GM18499 (cell line): ENCODE measurements around the gene EMX1.

Experiments used
- ATAC-seq: cut with Tn5 transposase; IDR thresholded peaks from one replicate; pipeline ENCODE4 v1.9.1; 2021; ENCODE audit warnings: moderate number of reproducible peaks; ENCODE audit not compliant: insufficient read depth, unreplicated experiment

Gene EMX1

DNA sequence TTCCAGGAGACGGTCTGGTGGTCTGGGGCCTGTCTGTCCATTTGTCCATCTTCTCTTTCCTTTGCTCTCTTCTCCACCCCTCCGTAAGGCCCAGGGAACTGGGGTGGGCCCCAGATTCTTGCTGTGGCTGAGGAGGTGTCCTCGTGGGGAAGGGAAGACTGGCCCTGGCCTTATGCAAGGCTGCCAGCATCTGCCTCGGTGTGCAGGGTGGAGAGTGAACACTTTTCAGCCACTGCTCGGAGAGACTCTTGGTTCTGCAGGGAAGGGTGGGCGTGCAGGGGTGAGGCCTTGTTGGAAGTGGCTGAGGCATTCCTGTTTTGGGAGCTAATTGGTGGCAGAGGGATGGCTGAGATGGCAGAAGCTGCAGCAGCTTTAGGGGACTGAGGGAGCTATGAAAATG is 23.0 kb downstream of the EMX1 start:
- ATAC-seq = no peak

DNA sequence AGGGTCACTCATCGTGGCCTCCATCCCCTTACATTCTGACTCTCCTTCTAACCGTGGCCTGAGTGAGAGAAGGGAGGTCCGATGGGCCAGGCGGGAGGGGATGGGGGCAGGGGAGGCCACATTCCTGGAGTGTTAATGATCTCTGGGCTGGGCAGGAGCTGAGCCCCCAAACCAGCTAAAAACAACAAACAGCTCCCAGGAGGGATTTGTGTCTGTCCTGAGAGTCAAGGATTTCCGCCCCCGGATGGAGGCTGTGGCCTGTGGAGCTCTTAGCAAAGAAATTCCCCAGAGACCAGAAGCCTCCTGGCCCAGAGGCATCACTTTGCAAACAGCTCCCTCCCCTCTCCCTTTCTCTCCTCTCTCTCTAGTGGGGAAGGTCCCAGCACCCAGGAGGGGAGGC is 23.5 kb downstream of the EMX1 start:
- no peak for ATAC-seq

DNA sequence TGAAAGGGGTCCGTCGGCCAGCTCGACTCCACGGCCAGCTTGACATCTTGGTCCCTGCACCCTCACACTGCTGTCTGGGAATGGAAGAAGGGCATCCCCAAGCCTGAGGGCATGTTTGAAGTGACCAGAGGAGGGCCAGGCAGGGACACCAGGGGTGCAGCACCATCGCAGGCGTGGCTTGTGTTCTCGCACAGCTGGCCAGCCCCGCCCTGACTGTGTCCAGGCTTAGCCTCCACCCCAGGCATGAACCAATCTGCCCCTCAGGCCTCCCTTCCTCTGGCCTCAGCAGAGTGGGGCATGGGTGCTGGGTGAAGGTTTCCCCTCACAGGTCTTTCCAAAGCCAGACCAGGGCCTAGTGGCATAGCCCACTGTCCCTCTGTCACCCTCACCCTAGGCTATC is 25.0 kb downstream of the EMX1 start:
- no peak for ATAC-seq

DNA sequence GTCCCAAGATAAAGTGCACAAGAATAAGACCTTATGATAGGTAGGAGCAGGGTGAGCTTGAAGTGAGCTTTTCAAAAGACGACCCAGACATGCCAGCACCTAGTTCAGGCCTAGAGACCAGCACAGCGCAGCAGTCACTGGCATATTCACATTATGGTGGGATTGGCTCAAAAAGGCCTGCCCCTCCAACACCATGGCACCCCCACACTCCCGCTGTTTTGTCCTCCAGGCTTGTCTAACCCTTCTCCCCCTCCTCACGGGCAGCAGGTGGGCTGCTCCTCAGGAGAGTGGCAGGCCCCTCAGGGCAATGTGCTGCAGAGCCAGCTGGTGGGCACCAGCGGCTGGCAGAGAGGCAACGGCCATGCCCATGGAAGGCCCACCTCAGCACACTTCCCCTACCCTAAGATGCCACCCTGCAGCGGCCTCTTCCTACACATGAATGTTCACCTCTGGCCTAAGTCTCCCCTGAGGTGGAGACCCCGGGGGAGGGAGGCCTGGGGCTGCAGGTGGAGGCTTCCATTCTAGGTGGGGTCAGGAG is 25.6 kb downstream of the EMX1 start:
- ATAC-seq = no peak

DNA sequence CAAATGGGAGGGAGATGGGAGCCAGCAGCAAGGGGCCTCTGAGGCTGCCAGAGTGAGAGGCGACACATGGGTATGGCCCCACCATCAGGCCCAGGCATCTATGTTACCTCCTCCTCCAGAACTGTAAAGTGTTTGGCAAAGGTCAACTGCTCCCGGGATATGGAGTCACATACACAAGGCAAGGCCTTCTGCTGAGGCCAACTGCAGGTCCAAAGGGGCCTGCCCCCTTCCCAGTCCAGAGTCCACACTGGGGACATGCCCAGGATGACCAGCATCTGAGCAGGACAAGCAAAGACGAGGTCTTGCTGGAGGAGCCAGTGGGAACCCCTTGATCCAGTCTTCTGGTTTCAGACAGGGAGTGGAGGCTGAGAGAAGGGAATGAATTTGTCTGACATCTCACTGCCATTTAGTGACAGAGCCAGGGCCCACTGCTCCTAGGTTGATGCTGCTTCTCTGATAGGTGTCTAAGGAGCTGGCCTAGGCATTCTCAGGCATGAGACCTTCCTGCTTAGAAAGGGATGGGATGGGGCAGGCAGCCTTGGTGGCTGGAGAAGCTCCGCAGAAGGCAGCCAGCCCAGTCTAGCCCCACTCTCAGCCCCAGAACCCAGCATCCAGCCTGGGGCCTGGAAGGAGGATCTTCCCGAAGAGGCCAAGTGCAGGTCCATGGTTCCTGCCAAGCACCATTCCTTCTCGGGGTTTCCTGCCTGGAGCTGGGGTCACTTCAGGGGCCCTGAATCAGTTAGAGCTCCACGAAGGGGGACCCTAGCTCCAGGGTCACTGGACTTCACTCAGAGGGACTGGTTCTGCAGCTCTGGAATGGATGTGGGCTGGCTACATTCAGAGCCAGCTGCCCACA is 26.4 kb downstream of the EMX1 start:
- ATAC-seq = no peak

DNA sequence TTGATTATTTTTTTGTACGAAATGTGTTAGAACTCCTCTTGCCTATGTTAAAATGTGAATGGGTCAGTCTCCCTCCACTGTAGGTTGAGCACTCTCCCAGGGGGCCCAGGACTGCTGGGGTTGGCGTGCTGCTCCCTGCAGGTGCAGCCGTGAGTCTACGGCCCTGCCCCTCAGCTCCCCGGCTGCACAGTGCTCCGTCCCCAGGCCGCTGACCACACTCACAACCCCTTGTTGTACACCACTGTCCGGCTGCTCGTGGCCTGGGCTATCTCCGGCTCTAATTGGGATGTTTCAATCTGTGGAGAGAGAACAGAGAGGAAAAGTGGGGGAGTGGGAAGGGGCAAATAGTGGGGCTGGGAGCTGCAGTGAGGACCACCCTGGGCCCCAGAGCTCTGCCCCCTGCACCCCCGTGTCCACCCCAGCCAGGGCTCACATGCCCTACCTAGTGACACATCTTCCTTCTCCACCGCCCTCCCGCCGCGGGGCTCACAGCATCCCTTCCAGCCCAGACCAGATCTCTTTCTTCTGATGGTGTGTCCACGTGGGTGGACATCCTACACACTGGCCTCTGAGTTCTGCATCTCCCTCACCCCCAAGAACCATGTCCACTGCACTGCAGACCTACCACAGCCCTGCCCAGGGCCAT is 27.6 kb downstream of the EMX1 start:
- ATAC-seq = no peak

DNA sequence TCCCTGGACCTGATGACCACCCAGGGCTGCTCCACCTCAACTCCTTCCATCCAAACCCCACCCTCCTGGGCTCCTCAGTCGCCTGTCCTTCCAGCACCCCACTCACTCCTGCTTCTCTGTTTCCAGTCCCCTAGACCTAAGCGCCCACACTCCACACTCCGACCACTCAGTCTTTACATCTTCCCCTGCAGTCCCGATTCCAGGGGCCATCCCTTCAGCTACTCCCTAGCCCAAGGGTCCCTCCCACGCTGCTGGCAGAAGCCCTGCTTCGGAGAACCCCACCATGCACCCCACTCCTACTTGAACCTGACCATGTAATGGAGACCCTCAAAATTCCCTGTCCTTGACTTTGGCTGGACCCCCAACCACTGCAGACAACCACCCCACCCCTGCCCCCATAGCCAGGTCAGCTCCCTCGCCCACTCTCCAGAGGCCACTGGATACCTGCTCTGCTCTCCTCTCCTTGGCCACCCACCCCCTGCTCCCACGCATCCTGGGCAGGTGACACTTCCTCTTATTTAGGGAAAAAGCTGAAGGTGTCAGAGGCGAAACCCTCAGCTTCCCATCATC is 28.2 kb downstream of the EMX1 start:
- ATAC-seq = no peak

DNA sequence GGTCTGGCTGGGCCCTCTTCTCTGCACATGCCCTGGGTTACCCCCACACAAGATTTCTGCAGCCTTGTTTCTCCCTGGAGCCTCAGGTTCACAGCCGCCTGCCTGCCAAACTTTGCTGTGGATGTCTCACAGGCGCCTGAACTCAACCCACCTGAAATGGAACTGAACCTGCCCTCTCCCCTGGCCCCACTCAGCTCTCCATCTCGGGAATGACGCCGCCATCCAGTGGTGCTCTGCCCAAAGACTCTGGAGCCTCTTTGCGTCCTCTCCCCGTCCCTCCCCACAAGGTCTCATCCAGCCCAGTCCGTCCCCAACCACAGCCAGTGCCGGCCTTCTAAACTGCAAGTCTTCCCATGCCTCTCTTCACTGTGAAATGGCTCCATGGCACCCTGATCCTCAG is 29.1 kb downstream of the EMX1 start:
- ATAC-seq = no peak

DNA sequence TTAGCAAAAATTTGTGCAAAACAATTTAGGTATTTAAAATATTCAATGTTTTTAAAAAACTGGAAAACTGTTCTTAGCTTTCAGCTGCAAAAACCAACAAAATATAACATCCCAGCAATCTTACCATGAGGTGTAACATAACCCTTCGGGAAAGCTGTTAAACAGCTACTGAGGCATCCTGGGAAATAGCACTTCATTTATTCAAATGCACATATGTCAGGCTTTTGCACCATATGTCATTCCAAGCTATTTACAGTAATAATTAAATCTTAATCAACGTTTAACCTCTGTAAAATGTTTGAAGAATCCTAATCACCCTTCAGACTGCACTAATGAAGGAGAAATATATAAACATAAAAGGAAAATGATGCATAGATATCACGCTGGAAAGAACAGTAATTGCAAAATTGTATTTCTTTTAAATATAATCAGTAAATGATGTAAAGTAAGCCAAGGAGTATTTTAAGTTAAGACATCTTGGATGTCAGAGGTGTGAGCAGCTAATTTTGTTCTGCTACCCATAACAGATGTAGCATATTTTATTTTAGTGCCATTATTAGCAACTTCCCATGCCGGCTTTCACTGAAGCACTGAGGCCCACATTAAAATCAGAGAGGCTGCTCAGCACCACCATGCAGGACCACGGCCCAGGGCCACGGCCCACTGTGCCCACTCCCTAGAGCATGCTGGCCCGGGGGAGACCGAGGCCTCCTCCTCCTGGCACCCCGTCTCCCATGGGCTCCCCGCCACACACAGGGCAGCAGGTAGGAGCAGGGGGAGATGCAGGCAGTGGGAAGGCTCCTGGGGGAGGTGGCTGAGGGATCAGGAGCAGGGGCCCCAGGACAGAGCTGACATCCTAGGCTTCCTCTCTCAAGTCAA is 30.9 kb downstream of the EMX1 start:
- no peak for ATAC-seq

DNA sequence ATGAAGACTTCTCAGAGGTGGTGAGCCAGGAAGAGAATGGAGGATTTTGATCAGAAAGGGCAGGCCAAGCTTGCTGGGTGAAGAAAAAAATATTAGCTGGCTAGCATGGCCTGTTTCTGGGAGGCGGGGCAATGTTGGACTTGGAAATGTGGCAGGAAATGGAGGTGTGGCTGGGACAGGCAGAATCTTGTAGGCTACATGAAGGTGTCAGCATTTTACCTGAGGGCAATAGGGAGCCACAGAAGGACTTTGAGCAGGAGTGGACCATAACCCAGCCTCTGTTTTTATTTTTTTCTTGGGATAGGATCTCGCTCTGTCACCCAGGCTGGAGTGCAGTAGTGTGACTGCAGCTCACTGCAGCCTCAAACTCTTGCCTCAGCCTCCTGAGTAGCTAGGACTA is 31.7 kb downstream of the EMX1 start:
- no peak for ATAC-seq

DNA sequence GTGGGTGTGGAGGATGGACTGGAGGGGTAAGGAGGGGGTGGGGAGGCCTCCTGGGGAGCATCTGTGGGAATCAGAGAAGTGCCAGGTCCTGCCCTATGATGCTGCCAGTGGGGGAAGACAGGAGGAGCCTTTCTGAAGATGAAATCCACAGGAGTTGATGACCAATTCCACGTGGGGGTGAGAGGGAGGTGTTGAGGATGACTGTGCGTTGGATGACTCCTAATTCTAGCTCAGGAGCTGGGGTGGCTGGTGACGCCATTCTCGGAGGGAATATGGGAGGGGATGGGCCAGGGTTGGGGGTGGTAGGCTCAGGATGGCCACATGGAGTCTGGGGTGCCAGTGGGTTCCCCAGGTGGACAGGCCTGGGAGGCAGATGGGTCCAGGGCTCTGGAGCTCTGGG is 32.3 kb downstream of the EMX1 start:
- no peak for ATAC-seq

DNA sequence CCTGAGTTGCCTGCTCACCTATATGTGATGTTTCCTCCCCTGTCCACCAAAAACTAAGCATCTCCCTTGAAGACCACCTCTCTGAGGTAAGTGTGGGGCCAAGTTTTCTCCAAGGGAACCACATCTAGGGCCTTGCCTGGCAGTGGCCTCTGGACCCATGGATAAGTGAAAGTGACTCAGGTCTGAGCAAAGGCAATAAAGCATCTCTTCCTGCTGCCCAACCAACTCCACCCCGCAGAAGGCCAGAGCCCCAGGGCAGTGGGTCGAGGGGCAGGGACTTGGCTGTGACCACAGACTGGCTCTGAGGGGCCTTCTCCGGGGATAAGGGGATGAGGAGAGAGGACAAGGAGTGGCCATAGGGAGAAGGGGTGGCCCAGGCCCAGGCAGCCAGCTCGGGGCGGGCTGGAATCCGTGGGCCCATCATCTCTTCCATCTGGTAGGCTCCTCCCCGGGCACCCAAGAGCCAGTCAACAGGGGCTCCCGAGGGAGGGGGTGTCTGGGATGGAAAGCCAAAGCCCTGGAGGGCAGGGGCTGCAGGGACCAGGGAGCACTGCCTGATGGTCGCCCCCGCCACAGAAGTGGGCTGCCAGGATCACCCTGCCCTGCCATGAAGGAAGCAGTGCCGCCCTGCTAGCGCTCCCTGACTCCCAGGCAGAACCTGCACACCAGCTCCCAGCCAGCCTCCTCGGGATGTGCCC is 33.4 kb downstream of the EMX1 start:
- ATAC-seq = no peak

DNA sequence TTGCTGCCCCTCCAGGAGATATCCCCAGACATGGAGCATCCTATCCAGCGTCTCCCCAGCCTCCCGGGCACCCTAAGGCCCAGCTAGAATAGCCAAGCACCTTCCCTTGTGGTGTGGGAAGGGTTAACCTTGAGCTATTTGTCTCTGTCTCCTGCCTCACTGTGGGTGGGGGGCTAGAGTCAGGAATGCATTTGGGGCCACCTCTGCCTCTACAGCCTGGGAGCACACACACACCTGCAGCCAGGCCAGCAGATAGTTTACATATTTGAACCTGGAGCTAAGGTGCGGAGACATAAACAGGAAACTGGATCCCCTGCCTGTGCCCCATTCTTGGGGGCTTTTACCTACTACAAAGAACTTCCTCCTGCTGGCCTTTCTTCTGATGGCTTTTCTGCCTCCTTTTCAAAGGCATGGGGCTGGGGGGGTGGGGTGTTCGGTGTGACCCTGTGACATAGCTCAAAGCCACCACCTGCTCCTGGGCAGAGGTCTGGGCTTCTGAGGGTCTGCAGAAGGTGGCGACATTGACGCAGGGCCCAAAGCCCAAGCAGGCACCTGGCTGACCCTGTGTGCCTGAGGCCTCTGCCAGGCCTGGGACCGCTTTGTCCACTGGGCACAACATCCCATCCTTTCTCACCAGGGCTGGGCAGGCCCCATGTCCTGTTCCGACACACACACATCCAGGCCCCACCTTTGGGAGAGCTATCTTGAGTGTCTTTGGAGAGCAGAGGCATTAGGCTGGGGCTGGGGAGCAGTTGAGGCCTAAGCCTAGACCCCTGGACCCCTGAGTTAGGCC is 34.2 kb downstream of the EMX1 start:
- no peak for ATAC-seq

DNA sequence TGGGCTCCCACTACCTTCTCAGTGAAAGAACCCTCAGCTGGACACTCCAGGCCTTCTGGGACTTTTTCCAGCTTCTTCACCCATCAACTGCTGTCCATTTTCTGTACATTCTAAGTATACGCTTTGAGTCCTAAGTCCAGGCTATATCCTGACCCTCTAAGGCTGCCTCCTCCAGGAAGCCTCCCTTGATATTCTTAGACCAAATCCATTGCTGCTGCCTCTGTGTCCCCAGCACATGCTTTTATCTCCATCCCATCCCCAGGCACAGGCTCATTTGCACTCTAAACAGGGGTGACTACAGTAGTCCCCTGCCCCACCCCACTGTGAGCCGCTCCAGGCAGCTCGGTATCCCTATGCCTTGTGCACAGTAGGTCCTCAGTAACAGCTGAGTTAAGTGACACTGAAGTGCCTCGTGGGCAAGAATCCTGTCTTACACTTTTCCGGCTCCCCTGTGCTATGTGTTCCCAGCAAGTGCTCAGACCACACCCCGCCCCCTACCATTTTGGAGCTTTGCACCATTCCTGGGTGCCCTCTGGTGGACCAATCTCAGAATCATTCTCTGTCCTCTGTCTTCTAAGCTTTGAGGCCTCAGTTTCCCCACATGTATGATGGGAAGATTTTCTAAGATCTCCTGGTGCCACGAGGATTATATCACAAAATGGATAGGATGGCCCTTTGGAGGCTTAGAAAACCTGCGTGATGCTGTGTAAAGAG is 34.9 kb downstream of the EMX1 start:
- no peak for ATAC-seq

DNA sequence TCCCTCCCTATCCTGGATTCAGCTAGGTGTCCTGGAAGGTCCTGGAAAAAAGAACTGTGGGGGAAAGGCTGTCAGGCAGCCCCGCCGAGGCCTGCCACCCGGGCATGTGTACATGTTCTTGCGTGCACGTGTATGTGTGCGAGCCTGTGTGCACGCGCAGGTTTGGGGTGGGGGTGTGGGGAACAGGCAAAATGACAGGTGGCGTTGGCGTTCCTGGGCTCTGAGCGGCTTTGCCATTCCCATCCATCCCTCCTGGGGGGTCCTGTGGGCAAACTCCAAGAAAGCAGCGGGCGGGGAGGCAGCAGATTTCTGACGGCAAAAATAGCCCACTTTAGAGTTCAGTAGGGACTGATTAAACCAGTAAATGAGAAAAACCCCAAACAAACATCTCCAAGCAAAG is 35.6 kb downstream of the EMX1 start:
- ATAC-seq = no peak

DNA sequence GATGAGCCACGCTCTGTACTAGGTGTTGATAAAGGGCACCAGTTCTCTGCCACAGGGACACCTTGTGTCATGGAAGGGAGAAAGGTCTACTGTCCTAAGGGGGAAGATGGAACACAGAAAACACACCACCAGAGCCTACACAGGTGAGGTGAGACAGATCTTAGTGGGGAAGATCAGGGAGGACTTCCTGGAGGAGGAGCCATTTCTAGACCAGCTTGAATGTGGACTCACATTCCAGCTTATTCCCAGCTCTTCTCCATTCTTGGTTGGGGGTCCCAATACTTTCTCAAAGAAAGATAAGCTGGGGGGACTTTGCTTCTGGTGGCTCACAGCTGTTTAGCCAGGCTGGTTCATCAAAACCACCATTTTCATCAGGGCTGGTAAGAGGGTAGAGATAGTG is 36.2 kb downstream of the EMX1 start:
- no peak for ATAC-seq

DNA sequence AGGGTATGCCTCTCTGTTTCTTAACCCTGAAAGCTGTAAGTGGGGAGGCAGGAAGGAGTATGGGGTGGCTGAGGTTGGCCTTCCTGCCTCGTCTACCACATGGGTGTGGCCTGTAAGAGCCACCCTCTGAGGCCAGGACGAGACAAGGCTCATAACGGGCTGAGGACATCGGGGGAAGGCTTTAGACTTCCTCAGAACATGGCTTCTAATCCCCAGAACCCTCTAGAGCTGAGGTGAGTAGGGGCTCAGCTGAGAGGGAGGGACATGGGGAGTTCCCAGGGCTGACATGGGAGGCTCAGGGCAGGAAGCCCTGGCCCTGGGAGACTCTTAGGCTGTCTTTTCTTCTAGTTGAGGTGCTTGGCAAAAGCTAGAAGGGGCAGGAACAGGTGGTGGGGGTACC is 36.7 kb downstream of the EMX1 start:
- no peak for ATAC-seq

DNA sequence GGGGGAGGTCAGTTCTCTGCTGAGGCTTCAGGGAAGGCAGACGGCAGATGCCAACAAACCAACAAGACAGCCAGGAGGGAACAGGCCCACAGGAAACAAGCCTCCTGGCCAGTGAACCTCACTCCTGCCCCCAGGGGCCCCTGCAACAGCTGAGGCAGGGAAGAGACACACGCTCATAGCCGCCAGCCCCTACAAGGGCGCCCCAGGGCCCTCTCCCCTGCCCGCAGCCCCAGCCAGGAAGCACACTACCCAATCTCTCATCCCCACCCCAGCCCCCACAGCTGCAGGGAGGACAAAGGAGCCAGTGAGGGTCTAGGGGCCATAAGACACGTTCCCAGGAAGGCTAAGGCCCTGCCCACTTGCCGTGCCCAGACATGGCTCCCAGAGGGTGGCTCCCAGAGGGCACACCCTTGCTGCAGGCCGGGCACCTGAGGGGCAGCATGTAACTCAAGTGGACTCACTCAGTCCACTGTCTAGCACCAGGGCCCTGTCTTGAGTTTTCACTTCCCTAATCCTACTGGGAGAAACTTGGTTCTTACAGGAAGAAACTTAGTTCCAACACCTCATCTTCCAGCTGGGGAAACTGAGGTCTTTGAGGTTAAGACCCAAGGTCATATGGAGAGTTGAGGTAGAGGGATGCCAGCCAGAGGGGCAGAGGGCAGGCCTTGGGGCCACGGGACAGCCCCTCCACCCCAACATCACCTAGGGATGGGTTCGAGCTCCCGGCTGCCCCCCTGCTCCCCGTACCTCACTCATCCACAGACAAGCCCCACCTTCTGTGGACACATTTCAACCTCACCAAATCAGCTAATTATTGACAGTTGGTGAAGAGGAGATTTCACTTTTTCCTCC is 37.3 kb downstream of the EMX1 start:
- no peak for ATAC-seq
